Measurements from ENCODE around the gene CCDC88C. TPM values are rescaled to one million over a fixed set of nuclear protein-coding genes. Genes with fewer than 3 reads are reported as not detected.
A peak's percentile ranks its signal among the peaks of the same experiment; 100 is the strongest.

The CCDC88C gene
- total RNA-seq, 1 experiment from 2014 or later: 64.8 TPM

- ChIA-PET CTCF (interaction anchor here (1.4 to 4.5 kb wide), 5 partner anchors 9 to 53 kb away, joined by 5 to 30 read pairs (median 6); no protein-coding TSS in a partner anchor), POLR2A (no interaction called here)
- no peak overlapping the region for H3K4me3 Mint-ChIP-seq
- H3K4me1 Mint-ChIP-seq: peaks cover 92% of the 10 kb centered on the region
- H3K27ac Mint-ChIP-seq: peak overlapping the region; percentile 90
- H3K9me3 Mint-ChIP-seq: no peaks in the 10 kb centered on the region
- DNase-seq (ENCODE audit: low spot score): no peak
- no peaks in the 10 kb centered on the region for H3K27me3 Mint-ChIP-seq (ENCODE audit: low read depth)
- ATAC-seq: no peak
- H3K36me3 Mint-ChIP-seq: no peaks in the 10 kb centered on the region
- TF ChIP-seq TEAD1 (CRISPR knock-in tag; IDR thresholded peaks at IDR 0.05): no peak
- no peak for TF ChIP-seq STAT6 (CRISPR knock-in tag; conservative IDR thresholded peaks at IDR 0.05; ENCODE audit: low read depth)
- no peak for TF ChIP-seq ZNF425 (CRISPR knock-in tag; conservative IDR thresholded peaks at IDR 0.05)
- TF ChIP-seq ESRRA (CRISPR knock-in tag; IDR thresholded peaks at IDR 0.05; ENCODE audit: borderline replicate concordance): no peak
- TF ChIP-seq ATF6 (CRISPR knock-in tag; IDR thresholded peaks at IDR 0.05): no peak
- no peak for TF ChIP-seq GABPB1 (CRISPR knock-in tag; IDR thresholded peaks at IDR 0.05)
- no peak for TF ChIP-seq ZNF416 (CRISPR knock-in tag; IDR thresholded peaks at IDR 0.05)
- TF ChIP-seq FOXP1 (CRISPR knock-in tag; IDR thresholded peaks at IDR 0.05; ENCODE audit: borderline replicate concordance): no peak
- TF ChIP-seq ATF2 (CRISPR knock-in tag; IDR thresholded peaks at IDR 0.05; ENCODE audit: borderline replicate concordance, low read depth): no peak
- no peak for TF ChIP-seq ELF4 (CRISPR knock-in tag; IDR thresholded peaks at IDR 0.05; ENCODE audit: low read depth)
- no peak for TF ChIP-seq SOX15 (CRISPR knock-in tag; IDR thresholded peaks at IDR 0.05)
- TF ChIP-seq FOXK1 (CRISPR knock-in tag; IDR thresholded peaks at IDR 0.05): no peak
These were observed 40.8 kb downstream of the CCDC88C start for GRCh38 chr14:91376547-91377477.

- Mint-ChIP-seq H3K4me3 (no peak overlapping the region), H3K27ac (peak overlapping the region; percentile 88)
These were observed 41.7 kb downstream of the CCDC88C start for GRCh38 chr14:91375720-91376452.

More at GRCh38 chr14:91375720-91376452, 41.7 kb downstream of the CCDC88C start:
- POLR2A ChIA-PET: no interaction called here
- TF ChIP-seq CTCF (IDR thresholded peaks at IDR 0.05): no peak
- Mint-ChIP-seq H3K4me1 (peaks cover 87% of the 10 kb centered on the region), H3K9me3 (no peaks in the 10 kb centered on the region), H3K27me3 (ENCODE audit: low read depth) (no peaks in the 10 kb centered on the region), H3K36me3 (no peaks in the 10 kb centered on the region)
- DNase-seq (ENCODE audit: low spot score) (no peak), ATAC-seq (no peak)
- CTCF ChIA-PET: interaction anchor here (0.6 to 4.5 kb wide), 5 partner anchors 10 to 52 kb away, joined by 3 to 30 read pairs (median 5); no protein-coding TSS in a partner anchor
